CD1c-positive myeloid dendritic cell (primary cell): ENCODE measurements around the gene KRTAP10-3.

ENCODE experiments used
- DNase-seq: peaks from one replicate; pipeline ENCODE4 v3.0.0-alpha.2; 2016; ENCODE audit errors: extremely low spot score

Gene KRTAP10-3

GRCh38 chr21:44548381-44548780 lies 10.2 kb downstream of the KRTAP10-3 start:
- no peak for DNase-seq

- DNase-seq = no peak
Measured at GRCh38 chr21:44547656-44548331, 10.8 kb downstream of the KRTAP10-3 start.

- DNase-seq = no peak
Measured at GRCh38 chr21:44544566-44544965, 14.0 kb downstream of the KRTAP10-3 start.

- DNase-seq = no peak
Measured at GRCh38 chr21:44542716-44543115, 15.9 kb downstream of the KRTAP10-3 start.

GRCh38 chr21:44540741-44541288 lies 17.8 kb downstream of the KRTAP10-3 start:
- no peak for DNase-seq

GRCh38 chr21:44539991-44540666 lies 18.5 kb downstream of the KRTAP10-3 start, which contains the start of gene KRTAP10-1:
Gene KRTAP10-1 (minus strand): TSS chr21:44540195. CDS start chr21:44540150, 45 bp downstream.
- DNase-seq = no peak

- no peak for DNase-seq
Measured at GRCh38 chr21:44539046-44539445, 19.5 kb downstream of the KRTAP10-3 start.

GRCh38 chr21:44537930-44538911 lies 20.4 kb downstream of the KRTAP10-3 start:
- no peak for DNase-seq

GRCh38 chr21:44535963-44536362 lies 22.6 kb downstream of the KRTAP10-3 start:
- no peak for DNase-seq

GRCh38 chr21:44534688-44535087 lies 23.9 kb downstream of the KRTAP10-3 start:
- DNase-seq = no peak

GRCh38 chr21:44533891-44534627 lies 24.5 kb downstream of the KRTAP10-3 start:
- DNase-seq = no peak

GRCh38 chr21:44533121-44533890 lies 25.3 kb downstream of the KRTAP10-3 start:
- DNase-seq = no peak

- no peak for DNase-seq
Measured at GRCh38 chr21:44532712-44533111, 25.9 kb downstream of the KRTAP10-3 start.

- no peak for DNase-seq
Measured at GRCh38 chr21:44531606-44532564, 26.7 kb downstream of the KRTAP10-3 start.

GRCh38 chr21:44530903-44531605 lies 27.5 kb downstream of the KRTAP10-3 start:
- DNase-seq = no peak

GRCh38 chr21:44530221-44530902 lies 28.2 kb downstream of the KRTAP10-3 start:
- no peak for DNase-seq

GRCh38 chr21:44529503-44530125 lies 29.0 kb downstream of the KRTAP10-3 start:
- no peak for DNase-seq
